ENCODE results near the gene TBC1D17. TPM values are rescaled to one million over a fixed set of nuclear protein-coding genes. Genes with fewer than 3 reads are reported as not detected.

The TBC1D17 gene
- total and polyA plus RNA-seq, 2 of the 13 experiments (the other 11 are each of a cell fraction or from before 2014, with no cell fraction given): 9.7 to 16.9 TPM

DNA sequence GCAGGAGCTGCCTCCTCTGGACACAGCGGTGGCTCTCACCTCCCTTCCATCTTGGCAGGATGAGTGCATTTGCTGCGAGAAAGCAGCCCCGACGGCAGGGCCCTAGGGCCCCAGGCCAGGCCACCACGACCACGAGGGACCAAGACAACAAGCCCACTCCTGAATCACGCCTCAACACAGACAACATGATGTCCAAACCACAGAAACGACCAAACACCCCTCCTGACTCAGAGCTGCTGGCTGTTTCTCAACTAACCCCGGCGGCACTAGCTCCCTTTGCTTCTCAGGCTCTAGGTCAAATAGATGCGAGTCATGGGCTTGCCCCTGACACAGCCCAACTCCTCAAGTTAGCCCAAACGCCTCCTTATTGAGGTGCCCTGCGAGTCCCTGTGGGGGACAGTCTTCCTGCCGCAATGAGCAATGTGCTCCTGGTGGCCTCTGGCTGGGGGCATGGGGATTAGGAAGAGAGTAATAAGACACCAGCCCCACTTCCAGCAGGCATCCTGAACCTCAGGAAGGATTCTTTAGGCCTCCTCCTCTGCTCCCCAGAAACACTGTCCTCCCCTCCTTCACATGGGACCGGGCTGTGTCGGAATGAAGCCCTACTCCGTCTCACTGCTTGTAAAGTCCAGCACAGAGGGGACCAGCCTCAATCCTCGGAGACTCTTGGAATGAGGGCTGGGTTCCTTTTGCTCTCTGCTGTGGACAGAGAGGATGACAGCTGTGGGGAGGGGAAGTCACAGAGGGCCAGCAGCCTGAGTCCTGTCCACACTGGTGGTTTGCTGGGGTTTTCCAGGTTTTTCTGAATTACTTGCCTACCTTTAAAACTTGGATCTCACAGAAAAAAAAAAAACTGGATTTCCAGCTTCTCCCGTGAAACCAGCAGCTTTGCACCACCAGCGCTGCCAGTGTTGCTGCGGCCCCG is 44.6 kb downstream of the TBC1D17 start:
- ATAC-seq (no peak), FAIRE-seq (no peak), DNase-seq (ENCODE audit: low spot score) (no peak)
- peak; percentile 53 for TF ChIP-seq AGO2 (optimal IDR thresholded peaks at IDR 0.05; ENCODE audit: low read depth, low read length)
- TF ChIP-seq ZBTB26 (CRISPR knock-in tag; IDR thresholded peaks at IDR 0.05; ENCODE audit: borderline replicate concordance): no peak
- Histone ChIP-seq H3K4me3 (replicated peaks in 1 of 3; ENCODE audit: insufficient read depth in 1 of 3, low read depth in 2 of 3, low read length in 3 of 3) (no peak overlapping the region), H4K20me1 (ENCODE audit: insufficient read depth, low read length) (peaks cover 2% of the 10 kb centered on the region; the same call in 1 of the 2 replicates), H3K27me3 (ENCODE audit: control insufficient read depth in 1 of 2, insufficient read depth in 2 of 2, low read length in 2 of 2) (no peaks in the 10 kb centered on the region), H3K4me2 (ENCODE audit: low read depth, low read length) (no peak overlapping the region), H3K4me1 (ENCODE audit: insufficient read depth, low read length) (peaks cover 9% of the 10 kb centered on the region), H3K36me3 (replicated peaks in 1 of 2; ENCODE audit: control insufficient read depth in 1 of 2, insufficient read depth in 2 of 2, low read length in 2 of 2) (peaks cover 13 to 52% of the 10 kb centered on the region in 2 experiments; a peak in 4 of 5 replicates), H3K27ac (ENCODE audit: extremely low read length, insufficient read depth, low read length) (no peak overlapping the region), H2AFZ (ENCODE audit: low read length) (no peak overlapping the region), H3K79me2 (ENCODE audit: insufficient read depth, low read length) (peaks cover 67% of the 10 kb centered on the region), H3K9me3 (ENCODE audit: low read length) (no peaks in the 10 kb centered on the region), H3K9ac (ENCODE audit: insufficient read depth, low read depth, low read length) (no peak overlapping the region)
- no TSS peak for BruUV-seq (replicated peaks)
- WGBS (ENCODE audit: low lambda C conversion rate): 95% methylated on average over 16 of the region's 22 CpGs
- POLR2A ChIA-PET: interaction anchor here (1.9 kb wide), 1 partner anchor 53 kb away, joined by 5 read pairs; no protein-coding TSS in a partner anchor
- intact Hi-C loops (cut with micrococcal nuclease; ENCODE audit: unreplicated experiment): no loop called here
- in situ Hi-C loops (cut with HindIII; ENCODE audit: extremely low pct_ligation_motif_present, low pct_unique_long_range_greater_than_20kb): no loop called here
- CTCF ChIA-PET (ENCODE audit: low intra/inter-chr PET ratio, low total read pairs): no interaction called here
